Jurkat, Clone E6-1 (cell line): ENCODE results near the gene DHX35. TPM values are rescaled to one million over a fixed set of nuclear protein-coding genes. Genes with fewer than 3 reads are reported as not detected.

Experiments
- DNase-seq: peaks from one replicate; pipeline ENCODE4 v3.0.0-alpha.2; 2011; ENCODE audit warnings: low read depth, low spot score
- H3K4me3 ChIP-seq: 2 replicates; pipeline ENCODE4 v1.5.1; 2011; ENCODE audit warnings: mild to moderate bottlenecking, low read length, control low read depth, moderate library complexity
- polyA plus RNA-seq: library from polyadenylated mRNA; unstranded; fragments of >200 nt; gene quantifications from one replicate; pipeline ENCODE4 v1.2.1, GENCODE V29; 2012; ENCODE audit warnings: missing spikeins; ENCODE audit not compliant: insufficient read length, insufficient read depth

DHX35 gene
- polyA plus RNA-seq, result 16.3 TPM

DNA sequence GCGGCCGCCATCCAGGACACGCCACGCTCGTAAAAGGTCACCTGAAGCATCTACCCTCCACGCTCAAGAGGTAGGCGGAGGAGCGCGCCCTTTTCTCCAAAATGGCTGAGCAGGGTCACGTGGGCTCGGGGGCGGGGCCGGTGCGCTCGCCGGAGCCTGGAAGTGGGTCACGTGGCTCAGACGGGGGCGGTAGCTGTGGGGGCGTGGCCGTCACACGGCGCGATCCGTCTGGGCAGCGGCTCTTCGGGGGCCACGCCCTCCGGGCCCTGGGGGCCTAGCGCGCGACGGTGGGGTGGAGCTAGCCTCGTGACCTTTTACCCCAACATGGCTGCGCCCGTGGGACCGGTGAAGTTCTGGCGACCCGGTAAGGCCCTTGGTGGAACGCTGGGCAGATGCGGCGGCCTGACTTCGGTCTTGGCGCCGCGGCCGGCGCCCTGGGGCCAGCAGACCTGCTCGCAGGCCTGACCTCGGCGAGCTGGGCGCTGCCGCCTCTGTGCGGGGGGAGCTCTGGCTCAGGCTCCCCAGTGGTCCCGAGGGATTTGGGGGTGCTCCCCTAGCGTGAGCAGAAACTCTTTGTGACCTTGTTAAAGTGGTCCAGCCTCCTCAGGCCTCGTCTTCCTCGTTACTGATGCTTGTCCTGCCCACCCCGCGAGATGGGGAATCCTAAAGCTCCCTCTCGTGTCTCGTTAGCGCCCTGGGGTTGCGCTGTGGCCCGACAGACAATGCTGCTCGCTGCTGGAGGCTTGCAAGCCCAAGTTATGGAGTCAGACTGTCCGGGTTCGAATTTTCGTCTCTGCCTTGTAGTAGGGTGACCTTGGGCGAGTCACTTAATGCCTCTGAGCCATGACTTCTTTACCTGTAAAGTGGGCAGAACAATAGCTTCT is at the start of gene DHX35:
Gene DHX35, plus strand, starts transcription at position 301 of the 884 bp plus-strand sequence. Its CDS starts 24 bp downstream, at position 325.
- peak within 1 kb of the TSS; percentile 92 for H3K4me3 ChIP-seq
- DNase-seq, result peak; percentile 93

DNA sequence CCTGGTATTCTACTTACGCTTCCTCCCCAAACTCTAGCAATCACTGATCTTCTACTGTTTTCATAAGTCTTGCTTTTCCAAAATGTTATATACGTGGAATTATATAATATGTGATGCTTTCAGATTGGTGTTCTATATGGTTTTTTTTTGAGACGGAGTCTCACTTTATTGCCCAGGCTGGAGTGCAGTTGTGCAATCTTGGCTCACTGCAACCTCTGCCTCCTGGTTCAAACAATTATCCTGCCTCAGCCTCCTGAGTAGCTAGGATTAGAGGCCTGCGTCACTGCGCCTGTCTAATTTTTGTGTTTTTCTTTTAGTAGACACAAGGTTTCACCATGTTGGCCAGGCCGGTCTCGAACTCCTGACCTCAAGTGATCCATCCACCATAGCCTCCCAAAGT is 46.8 kb upstream of the DHX35 start:
- no peak overlapping the region for H3K4me3 ChIP-seq
- no peak for DNase-seq

GRCh38 chr20:38917657-38918056 is 44.5 kb upstream of the DHX35 start:
- no peak for DNase-seq
- H3K4me3 ChIP-seq, result no peak overlapping the region

DNA sequence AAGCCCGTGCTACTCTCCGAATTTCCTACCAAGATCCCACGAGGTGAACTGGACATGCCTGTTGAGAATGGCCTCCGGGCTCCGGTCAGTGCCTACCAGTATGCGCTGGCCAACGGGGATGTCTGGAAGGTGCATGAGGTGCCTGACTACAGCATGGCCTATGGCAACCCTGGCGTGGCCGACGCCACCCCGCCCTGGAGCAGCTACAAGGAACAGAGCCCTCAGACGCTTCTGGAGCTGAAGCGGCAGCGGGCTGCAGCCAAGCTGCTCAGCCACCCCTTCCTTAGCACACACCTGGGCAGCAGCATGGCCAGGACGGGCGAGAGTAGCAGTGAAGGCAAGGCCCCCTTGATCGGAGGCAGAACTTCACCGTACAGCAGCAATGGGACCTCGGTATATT is 44.0 kb upstream of the DHX35 start:
- H3K4me3 ChIP-seq, result no peak overlapping the region
- no peak for DNase-seq

GRCh38 chr20:38919683-38920082 is 42.5 kb upstream of the DHX35 start:
- no peak for DNase-seq
- H3K4me3 ChIP-seq, result no peak overlapping the region

GRCh38 chr20:38920411-38920810 is 41.7 kb upstream of the DHX35 start:
- no peak for DNase-seq

DNA sequence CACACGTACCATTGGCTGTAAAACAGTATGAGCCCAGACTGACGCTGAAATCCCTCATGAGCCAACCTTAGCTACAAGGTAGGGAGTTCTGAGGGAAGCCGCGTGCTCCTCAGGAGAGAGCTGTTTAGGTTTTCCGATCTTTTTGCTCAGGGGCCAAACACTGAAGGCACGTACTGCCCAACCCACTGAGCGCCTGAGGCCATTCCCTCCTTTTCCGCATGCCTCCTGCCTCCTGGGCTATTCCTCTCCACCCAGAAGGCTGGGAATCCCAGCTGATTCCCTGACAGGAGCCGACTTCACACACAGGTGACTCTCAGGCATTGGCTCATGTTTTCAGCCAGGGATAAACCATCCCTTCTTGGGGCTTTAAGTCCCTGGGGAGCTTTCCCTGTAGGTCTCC is 41.3 kb upstream of the DHX35 start:
- no peak for DNase-seq

More at GRCh38 chr20:38920411-38920810, 41.7 kb upstream of the DHX35 start:
- no peak overlapping the region for H3K4me3 ChIP-seq

GRCh38 chr20:38924718-38925117 is 37.4 kb upstream of the DHX35 start:
- DNase-seq, result no peak

More for the DNA sequence above, 41.3 kb upstream of the DHX35 start:
- no peak overlapping the region for H3K4me3 ChIP-seq

GRCh38 chr20:38926142-38926933 is 35.8 kb upstream of the DHX35 start, which contains the start of gene FAM83D:
TSS of gene FAM83D (plus strand) at chr20:38926417. CDS start at chr20:38926443, 26 bp downstream.
- DNase-seq, result peak; percentile 98

More at GRCh38 chr20:38924718-38925117, 37.4 kb upstream of the DHX35 start:
- H3K4me3 ChIP-seq, result no peak overlapping the region

DNA sequence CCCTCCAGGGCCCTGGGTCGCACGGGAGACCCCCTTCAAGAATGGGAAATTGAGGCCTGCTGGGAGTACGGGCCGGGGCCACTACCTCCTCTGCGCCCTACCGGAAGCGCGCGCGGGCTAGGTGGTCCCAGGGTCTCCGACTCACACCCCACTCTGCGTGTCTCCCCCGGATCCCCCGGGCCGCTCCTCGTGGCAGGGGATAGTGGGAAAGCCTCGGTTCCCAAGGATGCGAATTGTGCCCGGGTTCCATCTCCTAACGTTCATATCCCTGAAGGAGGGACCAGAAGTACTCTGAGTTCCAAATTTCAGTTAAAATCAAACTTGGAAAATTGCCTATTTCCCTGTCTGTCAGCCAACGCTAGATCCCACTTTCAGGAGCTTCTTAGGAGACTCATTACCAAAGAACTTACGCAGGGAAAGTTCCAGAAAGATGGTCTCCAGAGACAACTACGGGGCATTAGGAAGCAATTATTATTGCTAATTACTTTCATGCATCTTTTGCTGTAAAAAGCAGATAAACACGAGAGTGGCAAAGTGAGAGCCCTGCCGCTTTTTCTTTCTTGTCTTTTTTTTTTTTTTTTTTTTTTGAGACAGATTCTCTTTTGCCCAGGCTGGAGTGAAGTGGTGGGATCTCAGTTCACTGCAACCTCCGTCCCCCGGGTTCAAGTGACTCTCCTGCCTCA is 35.1 kb upstream of the DHX35 start:
- no peak for DNase-seq
- peak overlapping the region; percentile 63 for H3K4me3 ChIP-seq

More at GRCh38 chr20:38926142-38926933, 35.8 kb upstream of the DHX35 start, which contains the start of gene FAM83D:
- peak within 1 kb of the TSS; percentile 63 for H3K4me3 ChIP-seq

DNA sequence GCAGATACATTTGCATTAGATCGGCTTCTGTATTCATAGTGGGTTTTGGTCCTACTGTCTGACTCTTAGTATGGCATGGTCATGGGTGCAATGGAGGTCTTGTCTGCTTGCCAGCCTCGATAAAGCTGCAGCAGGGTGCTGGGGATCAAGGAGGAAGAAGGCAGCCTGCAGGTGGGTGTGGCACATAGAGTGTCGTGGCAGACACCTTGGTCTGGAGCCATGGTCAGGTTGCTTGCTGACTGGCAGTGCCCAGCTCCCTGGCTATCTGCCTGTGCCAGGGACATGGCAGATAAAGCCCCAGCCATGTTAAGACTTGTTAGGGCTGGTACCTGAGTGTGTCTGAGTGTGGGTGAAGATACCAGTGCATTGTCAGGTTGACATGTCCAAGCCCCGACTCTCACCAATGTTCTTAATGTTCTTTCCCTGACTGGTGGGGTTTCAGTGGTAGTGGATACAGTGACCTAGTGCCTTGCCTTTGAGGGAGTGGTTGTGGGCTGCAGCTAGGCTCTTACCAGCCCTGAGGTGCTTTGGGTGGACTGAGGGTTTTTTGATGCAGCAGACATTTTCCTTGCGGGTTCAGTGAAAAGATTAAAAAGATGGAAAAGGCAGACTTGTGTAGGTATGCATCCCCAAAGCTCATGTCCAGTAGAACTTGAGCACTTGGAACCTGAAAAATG is 34.1 kb upstream of the DHX35 start:
- peak overlapping the region; percentile 63 for H3K4me3 ChIP-seq
- DNase-seq, result no peak

- DNase-seq, result no peak
- no peak overlapping the region for H3K4me3 ChIP-seq
Observed at GRCh38 chr20:38930242-38930569, 31.9 kb upstream of the DHX35 start.

GRCh38 chr20:38931984-38932383 is 30.2 kb upstream of the DHX35 start:
- no peak for DNase-seq

DNA sequence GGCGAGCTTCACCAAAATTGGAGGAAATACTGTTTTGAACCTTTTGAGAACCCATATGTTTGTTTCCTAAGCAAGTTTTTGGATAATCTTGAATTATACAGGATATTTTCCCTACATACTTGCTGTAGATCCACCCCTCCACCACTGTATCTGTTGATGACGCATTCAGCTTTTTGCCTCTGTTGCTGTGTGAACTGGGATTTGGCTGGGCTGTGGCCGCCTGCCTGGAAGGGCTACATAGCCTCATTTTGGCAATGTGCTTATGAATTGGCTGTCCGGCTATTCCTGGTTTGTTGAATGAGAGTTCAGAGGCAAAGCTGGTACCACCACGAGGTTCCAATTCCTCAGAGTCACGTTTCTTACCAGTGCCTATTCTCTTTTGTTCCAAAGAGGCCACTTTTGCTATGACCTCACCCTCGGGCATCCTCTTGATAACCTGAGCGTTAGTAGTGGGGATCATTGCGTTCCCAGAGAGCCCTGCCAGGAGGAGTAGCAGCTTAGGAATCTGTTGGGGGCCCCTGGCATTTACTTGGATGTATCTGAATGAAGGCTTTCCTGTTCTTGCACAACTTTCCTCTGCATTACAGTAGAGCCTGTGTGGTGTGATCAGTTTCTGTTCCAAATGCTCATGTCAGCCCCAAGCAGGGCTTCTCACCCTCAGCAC is 29.6 kb upstream of the DHX35 start:
- no peak for DNase-seq
- H3K4me3 ChIP-seq, result no peak overlapping the region

More at GRCh38 chr20:38931984-38932383, 30.2 kb upstream of the DHX35 start:
- H3K4me3 ChIP-seq, result no peak overlapping the region

GRCh38 chr20:38934530-38934929 is 27.6 kb upstream of the DHX35 start:
- DNase-seq, result no peak

GRCh38 chr20:38935285-38935684 is 26.9 kb upstream of the DHX35 start:
- no peak overlapping the region for H3K4me3 ChIP-seq
- DNase-seq, result no peak

More at GRCh38 chr20:38934530-38934929, 27.6 kb upstream of the DHX35 start:
- H3K4me3 ChIP-seq, result no peak overlapping the region

DNA sequence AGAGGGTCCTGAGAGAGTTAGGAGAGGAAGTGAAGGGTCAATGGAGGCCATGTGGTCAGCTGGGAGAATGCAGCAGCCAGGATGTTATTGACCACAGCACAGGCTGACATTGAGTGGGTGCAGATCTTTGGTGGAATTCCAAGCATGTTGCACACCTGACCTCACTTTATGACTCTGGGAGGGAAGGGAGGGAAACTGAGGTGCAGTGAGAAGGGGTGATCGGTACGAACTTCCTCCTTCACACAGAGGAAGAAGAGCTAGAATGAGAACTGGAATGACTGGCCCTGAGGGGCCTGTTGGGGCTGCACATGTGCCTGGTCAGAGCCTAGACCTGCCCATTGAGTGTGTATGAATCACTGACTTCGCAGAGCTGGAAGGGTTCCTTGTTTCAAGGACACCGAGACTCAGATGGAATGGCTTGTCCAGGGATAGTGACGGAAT is 26.2 kb upstream of the DHX35 start:
- no peak overlapping the region for H3K4me3 ChIP-seq
- DNase-seq, result no peak

DNA sequence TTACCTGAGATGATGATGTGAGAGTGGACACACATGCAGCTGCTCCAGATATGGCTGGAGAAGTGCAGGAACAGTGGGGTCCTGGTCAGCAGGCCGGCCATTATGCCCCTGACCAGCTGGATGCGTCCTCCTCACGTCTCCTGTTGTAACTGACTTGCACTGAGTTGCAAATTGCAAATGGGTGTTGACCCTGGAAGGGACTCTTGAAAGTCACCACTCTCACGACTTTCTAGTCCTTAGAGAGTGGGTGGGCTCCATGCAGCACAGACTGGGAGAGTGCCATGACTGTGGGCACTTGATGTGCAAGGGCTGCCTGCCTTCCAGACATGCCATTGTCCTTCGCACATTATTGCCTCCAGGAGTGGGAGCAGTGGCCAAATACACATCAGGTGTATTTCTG is 25.1 kb upstream of the DHX35 start:
- no peak overlapping the region for H3K4me3 ChIP-seq
- no peak for DNase-seq
